GM12872 (cell line): ENCODE results near the gene NCOA3.

Experiments used
- CTCF ChIP-seq: IDR thresholded peaks from 3 replicates; pipeline ENCODE4 v1.5.1; 2011; ENCODE audit warnings: low read depth, mild to moderate bottlenecking, low read length, moderate library complexity; ENCODE audit not compliant: insufficient read depth

NCOA3 gene

DNA sequence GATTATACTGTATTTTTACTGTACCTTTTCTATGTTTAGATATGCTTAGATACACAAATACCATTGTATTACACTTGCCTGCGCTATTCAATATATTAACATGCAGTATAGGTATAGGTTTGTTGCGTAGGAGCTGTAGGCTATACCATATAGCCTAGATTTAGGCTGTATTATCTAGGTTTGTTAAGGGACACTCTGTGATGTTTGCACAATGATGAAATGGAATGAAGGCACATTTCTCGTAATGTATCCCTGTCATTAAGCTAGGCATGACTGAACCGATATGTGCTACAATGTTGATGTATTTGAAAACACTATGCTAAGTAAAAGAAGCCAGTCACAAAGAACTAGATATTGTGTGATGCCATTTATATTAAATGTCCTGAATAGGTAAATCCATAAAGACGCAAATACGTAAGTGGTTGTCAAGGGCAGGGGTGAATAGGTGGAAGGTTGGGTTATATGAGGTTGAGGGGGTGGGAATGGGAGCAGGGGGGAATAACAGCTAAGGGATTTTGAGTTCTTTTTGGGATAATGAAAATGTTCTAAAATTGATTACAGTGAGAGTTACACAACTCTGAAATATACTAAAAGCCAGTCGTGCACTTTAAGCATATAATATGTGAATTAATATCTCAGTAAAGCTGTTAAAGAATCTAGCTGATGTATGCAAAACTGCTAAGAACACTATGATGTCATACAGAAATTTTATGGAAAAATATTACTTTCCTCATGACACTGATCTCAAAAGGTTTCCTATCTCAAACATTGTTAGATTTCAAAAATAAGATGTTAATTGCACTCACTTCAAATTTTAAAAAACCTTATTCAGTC, 97.4 kb downstream of the NCOA3 start:
- TF ChIP-seq CTCF, result no peak

- TF ChIP-seq CTCF, result no peak
Observed at GRCh38 chr20:47600967-47601547, 99.4 kb downstream of the NCOA3 start.

DNA sequence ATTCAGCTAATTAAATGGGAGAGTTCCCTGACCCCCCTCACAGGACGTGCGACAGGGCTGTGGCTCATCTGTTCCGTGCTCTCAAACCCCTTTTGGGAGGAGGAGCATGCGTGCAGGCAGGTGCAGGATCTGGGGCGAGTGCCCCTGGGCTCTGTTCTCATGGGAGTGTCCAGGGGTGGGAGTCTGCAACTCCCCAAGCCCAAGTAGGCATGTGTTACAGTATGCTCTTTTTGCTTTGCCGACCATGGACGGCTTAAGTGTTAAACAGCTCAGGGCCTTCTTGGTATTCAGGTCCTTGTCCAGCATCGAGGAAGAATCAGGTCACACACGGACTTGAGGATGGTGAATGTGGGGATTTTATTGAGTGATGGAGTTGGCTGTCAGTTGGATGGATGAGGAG, 101.6 kb downstream of the NCOA3 start:
- no peak for TF ChIP-seq CTCF

DNA sequence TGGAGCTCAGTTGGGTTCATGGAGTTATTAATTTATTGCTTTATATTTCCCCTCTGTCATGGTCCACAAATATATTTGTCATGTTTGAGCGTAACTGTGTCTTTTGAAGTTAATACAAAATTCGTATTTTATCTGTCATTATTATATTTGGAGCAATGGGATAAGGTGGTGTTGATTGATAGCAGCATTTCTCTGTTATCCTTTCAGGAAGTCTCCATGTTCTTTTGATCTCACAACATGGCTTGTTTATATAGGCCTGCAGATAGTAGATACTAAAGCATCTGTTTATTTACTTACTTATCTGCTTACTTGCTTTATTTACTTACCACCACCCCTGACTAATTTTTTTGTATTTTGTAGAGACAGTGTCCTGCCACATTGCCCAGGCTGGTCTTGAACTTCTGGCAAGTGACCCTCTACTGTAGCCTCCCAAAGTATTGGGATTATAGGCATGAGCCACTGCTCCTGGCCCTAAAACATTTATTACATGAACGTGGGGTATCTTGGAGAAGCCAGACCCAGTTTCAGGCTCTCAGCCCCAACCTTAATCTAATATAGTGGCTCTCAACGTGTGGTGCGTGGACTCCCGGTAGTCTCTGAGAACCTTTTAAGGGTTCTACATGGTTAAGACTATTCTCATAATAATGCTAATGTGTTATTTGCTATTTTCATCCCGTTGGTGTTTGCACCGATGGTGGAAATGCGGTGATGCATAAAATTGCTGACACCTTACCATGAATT, 104.2 kb downstream of the NCOA3 start:
- no peak for TF ChIP-seq CTCF

DNA sequence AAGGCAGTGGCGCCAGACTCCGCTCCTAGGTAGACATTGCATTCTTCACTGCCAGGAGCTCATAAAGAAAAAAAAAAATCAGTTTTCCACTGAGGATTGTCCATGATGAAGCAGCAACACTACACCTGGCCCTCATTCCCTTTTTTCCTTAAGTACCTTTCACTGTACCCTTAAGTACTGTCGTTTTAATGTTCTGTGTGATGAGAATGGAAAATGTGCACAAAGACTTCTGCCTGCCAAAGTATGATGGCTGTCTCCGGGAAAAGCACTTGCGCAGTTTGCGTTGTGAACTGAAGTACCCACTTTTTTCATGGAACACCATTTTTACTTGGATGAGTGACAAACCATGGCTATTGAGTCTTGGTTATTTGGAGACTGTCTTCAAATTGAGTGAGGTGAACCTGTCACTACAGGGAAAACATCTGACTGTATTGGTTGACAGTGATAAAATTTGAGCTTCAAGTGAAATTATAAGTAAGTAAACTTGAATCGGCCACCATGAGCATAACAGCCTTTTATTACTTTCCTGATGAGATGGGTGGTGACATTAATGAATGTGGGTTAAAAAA, 104.8 kb downstream of the NCOA3 start:
- TF ChIP-seq CTCF, result no peak

- TF ChIP-seq CTCF, result no peak
Observed at GRCh38 chr20:47606983-47607613, 105.4 kb downstream of the NCOA3 start.

GRCh38 chr20:47609001-47609400, 107.3 kb downstream of the NCOA3 start:
- TF ChIP-seq CTCF, result no peak
